AML-193 (cell line): ENCODE measurements around the gene DDX17.

Source experiments
- DNase-seq, 2 experiments: peaks; one replicate each; lab custom pipeline; 2025; lab: John Stamatoyannopoulos, UW

The DDX17 gene

GRCh38 chr22:38448945-38449745, 57.0 kb downstream of the DDX17 start:
- no peak for DNase-seq

DNA sequence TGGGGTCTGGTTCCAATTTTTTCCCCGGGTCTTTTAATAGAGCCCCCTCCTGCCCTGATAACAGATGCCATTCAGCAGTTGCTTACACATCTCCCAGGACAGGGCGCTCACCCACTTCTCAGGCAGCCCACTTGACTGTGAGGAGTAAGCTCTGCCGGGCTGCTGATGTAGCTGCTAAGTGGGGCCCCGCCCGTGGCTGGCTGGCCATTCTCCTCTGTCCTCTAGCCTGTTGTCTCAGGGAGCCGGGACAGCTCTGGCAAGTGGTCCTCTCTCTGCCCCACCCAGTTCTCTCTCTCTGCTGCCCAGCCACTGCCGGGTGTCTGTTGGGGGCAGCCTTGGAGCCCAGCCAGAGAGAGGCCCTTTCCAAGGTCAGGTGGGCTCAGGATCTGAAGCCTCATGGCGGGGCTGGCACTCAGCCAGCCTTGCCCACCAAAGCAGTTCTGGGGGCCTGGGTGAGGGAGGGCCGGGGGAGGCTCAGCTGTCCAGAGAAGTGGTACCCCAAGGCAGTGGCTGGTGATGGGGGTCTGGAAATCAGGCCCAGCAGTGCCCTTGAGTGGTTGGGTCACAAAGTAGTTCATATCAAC, 60.0 kb downstream of the DDX17 start:
- no peak for DNase-seq

DNA sequence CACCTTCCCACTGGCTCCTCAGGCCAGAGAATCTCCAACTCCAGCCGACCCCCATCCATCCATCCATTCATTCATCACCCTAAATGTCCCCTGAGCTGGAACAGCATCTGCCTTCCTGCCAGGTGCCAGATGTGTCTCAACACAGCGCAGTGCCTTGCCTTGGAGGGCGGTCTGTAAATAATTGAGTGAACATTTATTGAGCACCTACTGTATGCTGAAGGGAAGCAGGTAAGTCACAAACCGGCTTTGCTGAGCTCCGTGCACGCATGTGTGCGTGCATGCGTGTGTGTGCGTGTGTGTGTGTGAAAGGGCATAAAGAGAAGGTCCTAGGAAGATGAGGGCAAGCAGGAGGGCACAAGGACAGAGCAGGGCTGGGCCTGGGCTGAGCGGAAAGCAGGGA, 61.3 kb downstream of the DDX17 start:
- no peak for DNase-seq

DNA sequence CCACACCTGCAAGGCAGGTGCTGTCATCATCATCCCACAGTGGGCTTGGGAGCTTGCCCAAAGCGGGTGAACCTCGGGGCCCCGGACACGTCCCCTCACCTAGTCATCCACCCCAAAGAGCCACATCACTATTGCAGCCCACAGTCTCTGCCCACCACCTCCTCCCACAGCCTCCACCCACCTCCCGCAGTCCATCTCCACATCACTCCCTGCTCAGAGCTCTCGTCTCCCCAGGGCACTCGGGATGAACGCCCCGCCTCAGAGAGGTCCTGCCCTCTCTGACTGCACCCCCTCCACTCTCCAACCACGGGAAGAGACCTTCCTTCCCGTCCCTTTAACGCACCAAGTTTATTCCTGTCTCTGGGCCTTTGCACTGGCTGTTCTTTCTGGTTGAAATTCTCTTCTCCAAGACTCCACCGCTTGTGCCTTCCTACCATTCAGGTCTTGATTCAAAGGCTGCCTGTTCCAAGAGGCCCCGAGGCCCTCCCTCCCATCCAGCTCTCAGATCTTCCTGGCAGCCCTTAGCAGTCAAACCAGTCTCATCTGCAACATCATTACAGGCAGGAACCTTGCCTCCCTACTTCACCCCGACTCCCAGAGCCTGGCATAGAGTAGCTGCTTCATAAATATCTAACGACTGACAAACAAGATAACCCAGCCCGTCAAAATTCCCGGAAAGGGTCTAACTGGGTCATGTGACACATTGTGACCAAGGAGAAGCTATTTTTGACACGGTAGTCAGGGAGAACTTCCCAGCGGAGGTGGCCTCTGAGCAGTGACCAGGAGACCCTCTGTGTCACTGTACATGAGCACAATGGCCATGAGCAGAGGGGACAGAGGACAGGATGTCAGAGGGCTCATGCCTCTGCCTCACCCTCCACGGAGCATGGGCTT, 62.2 kb downstream of the DDX17 start:
- DNase-seq = no peak

GRCh38 chr22:38442967-38443627, 63.0 kb downstream of the DDX17 start:
- no peak for DNase-seq

- DNase-seq = no peak
These were observed 64.4 kb downstream of the DDX17 start for GRCh38 chr22:38441620-38442287.

- no peak for DNase-seq
These were observed 65.3 kb downstream of the DDX17 start for GRCh38 chr22:38440747-38441350.

DNA sequence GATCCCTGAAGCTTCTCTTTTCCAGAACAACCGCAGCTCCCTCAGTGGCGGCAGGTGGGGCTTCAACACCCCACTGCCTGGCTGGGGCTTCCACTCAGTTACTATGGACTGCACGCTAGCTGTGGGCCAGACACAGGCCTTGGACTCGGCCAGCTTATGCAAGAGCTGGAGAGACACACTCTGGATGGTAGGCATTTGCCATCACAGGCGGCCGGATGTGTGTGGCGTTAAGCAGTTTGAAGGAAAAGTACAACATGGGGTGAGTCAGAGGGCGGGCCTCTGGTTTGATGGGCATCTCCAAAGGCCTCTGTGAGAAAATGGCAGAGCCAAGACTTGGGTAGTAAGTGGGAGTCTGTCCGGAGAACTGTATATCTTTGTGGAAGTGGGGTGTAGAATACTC, 68.7 kb downstream of the DDX17 start:
- no peak for DNase-seq

- DNase-seq = no peak
These were observed 69.3 kb downstream of the DDX17 start for GRCh38 chr22:38436629-38437395.

- no peak for DNase-seq
These were observed 70.1 kb downstream of the DDX17 start for GRCh38 chr22:38435965-38436364.

DNA sequence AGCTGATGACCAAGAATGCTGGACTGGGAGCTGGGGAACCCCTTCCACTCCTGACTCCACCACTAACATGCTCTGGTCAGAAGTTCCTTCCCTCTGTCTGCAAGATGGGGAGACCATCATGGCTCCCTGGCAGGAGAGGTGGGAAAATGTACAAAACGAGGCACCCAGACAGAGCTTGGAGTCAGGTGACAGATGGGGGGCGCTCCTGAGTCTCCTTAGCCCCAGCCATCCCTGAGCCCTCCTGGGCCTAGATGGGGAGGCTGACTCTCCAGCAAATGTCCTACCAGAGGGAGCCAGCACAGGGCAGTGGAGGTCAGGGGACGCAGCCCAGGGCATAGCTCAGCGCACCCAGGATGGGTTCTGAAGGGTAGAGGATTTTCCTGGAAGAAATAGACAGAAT, 71.1 kb downstream of the DDX17 start:
- DNase-seq = no peak

DNA sequence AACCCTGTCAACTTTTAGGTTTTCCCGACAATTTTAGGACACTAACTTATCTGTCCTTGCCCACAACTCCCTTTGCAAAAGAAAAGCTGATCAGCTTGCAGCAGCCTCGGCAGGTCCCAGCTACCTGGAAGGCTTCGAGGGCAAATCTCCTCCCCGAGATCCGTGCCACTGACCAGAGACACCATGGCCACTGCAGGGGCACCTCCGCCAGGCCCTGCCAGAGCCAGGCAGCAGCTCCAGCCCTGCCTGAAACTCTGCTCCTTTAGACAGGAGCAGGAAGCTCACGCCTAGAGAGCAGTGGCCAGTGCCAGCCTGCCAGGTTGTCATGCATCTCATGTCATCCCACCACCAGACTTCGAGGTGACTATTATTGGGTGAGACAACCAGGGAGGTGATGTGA, 72.2 kb downstream of the DDX17 start:
- no peak for DNase-seq
